Measurements from ENCODE around the gene ANKRD63. TPM values are rescaled to one million over a fixed set of nuclear protein-coding genes. Genes with fewer than 3 reads are reported as not detected.

ANKRD63 gene
- total RNA-seq, 1 donor from 2014 or later = 0.25 TPM

- Mint-ChIP-seq H3K36me3 (ENCODE audit: low read depth) (no peaks in the 10 kb centered on the region), H3K4me1 (ENCODE audit: low read depth) (no peaks in the 10 kb centered on the region), H3K4me3 (ENCODE audit: unreplicated experiment) (no peak overlapping the region), H3K27me3 (ENCODE audit: low read depth) (peaks cover 17% of the 10 kb centered on the region), H3K27ac (ENCODE audit: unreplicated experiment) (no peak overlapping the region), H3K9me3 (ENCODE audit: low read depth) (no peaks in the 10 kb centered on the region)
- DNase-seq (ENCODE audit: low spot score) = no peak
- no peak for TF ChIP-seq CTCF (IDR thresholded peaks at IDR 0.05)
Measured at GRCh38 chr15:40277471-40277870, 5.4 kb downstream of the ANKRD63 start.

GRCh38 chr15:40276927-40277326, 5.9 kb downstream of the ANKRD63 start:
- Mint-ChIP-seq H3K9me3 (ENCODE audit: low read depth) (no peaks in the 10 kb centered on the region), H3K36me3 (ENCODE audit: low read depth) (no peaks in the 10 kb centered on the region), H3K27me3 (ENCODE audit: low read depth) (peaks cover 17% of the 10 kb centered on the region), H3K4me1 (ENCODE audit: low read depth) (no peaks in the 10 kb centered on the region), H3K4me3 (ENCODE audit: unreplicated experiment) (no peak overlapping the region), H3K27ac (ENCODE audit: unreplicated experiment) (no peak overlapping the region)
- TF ChIP-seq CTCF (IDR thresholded peaks at IDR 0.05) = no peak
- DNase-seq (ENCODE audit: low spot score) = no peak

DNA sequence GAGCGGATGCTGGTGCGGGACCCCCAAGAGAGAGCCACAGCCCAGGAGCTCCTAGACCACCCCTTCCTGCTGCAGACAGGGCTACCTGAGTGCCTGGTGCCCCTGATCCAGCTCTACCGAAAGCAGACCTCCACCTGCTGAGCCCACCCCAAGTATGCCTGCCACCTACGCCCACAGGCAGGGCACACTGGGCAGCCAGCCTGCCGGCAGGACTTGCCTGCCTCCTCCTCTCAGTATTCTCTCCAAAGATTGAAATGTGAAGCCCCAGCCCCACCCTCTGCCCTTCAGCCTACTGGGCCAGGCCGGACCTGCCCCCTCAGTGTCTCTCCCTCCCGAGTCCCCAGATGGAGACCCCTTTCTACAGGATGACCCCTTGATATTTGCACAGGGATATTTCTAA, 6.9 kb downstream of the ANKRD63 start:
- no peaks in the 10 kb centered on the region for H3K4me1 Mint-ChIP-seq (ENCODE audit: low read depth)
- no peaks in the 10 kb centered on the region for H3K9me3 Mint-ChIP-seq (ENCODE audit: low read depth)
- TF ChIP-seq CTCF (IDR thresholded peaks at IDR 0.05) = no peak
- DNase-seq (ENCODE audit: low spot score) = no peak
- H3K27ac Mint-ChIP-seq (ENCODE audit: unreplicated experiment) = no peak overlapping the region
- H3K36me3 Mint-ChIP-seq (ENCODE audit: low read depth) = no peaks in the 10 kb centered on the region
- H3K4me3 Mint-ChIP-seq (ENCODE audit: unreplicated experiment) = no peak overlapping the region
- peaks cover 14% of the 10 kb centered on the region for H3K27me3 Mint-ChIP-seq (ENCODE audit: low read depth)

GRCh38 chr15:40275523-40275922, 7.3 kb downstream of the ANKRD63 start:
- Mint-ChIP-seq H3K27ac (ENCODE audit: unreplicated experiment) (no peak overlapping the region), H3K36me3 (ENCODE audit: low read depth) (no peaks in the 10 kb centered on the region), H3K9me3 (ENCODE audit: low read depth) (no peaks in the 10 kb centered on the region), H3K4me1 (ENCODE audit: low read depth) (no peaks in the 10 kb centered on the region), H3K4me3 (ENCODE audit: unreplicated experiment) (no peak overlapping the region), H3K27me3 (ENCODE audit: low read depth) (peaks cover 14% of the 10 kb centered on the region)
- TF ChIP-seq CTCF (IDR thresholded peaks at IDR 0.05) = no peak
- no peak for DNase-seq (ENCODE audit: low spot score)

DNA sequence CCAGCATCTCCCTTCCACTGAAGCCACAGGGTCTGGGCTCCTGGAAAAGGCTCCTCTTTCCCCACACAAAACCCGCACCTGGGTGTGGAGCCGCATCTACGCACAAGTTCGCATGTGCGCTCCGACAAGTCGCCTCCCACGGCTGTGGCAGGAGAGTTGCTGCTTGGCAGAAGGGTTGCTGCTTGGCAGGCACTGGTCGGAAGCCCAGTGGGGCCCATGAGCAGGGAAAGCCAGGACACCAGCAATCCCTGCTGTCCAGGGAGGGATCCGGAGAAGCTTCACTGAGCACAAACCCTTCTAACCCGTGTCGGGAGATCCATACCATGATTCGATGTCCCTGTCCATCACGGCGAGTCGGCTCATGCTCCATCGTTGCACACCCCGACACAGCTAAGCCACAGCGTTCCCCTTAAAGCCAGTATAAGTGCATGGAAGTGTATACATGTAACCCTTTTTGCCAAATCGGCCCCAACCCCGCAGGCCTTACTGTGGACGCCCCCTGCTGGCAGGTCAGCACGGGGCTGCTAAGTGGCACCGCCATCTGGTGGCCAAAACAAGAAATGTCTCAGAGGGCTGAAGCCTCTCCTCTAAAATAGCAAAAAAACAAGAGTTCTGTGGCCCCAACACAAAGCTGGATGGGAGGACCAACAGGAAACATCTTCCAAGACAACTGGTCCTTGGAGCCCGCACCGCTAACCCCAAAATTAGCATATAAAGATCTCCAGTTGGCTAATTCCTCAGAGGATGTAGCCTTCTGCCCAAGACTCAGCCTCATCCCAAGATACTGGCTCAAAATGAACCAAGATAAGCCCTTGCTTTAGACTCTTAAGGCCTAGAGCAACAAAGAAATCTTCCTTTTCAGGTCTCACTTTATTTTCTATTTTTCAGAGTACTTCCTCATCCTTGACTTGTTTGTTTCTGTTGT, 8.3 kb downstream of the ANKRD63 start:
- no peak overlapping the region for H3K27ac Mint-ChIP-seq (ENCODE audit: unreplicated experiment)

More for the DNA sequence above, 8.3 kb downstream of the ANKRD63 start:
- no peaks in the 10 kb centered on the region for H3K36me3 Mint-ChIP-seq (ENCODE audit: low read depth)
- peaks cover 12% of the 10 kb centered on the region for H3K27me3 Mint-ChIP-seq (ENCODE audit: low read depth)
- H3K4me1 Mint-ChIP-seq (ENCODE audit: low read depth) = no peaks in the 10 kb centered on the region
- H3K9me3 Mint-ChIP-seq (ENCODE audit: low read depth) = no peaks in the 10 kb centered on the region
- H3K4me3 Mint-ChIP-seq (ENCODE audit: unreplicated experiment) = no peak overlapping the region
- TF ChIP-seq CTCF (IDR thresholded peaks at IDR 0.05) = peak; percentile 100
- DNase-seq (ENCODE audit: low spot score) = no peak

Data from chondrocyte (in vitro differentiated cells).